Neuronal stem cell (in vitro differentiated cells): ENCODE data around the gene PPP4R2.

Source experiments
- DNase-seq: peaks from one replicate; pipeline ENCODE4 v3.0.0-alpha.2; 2013; ENCODE audit warnings: low spot score
- H2AFZ ChIP-seq: one replicate; pipeline ENCODE4 v1.6.1; 2013; ENCODE audit warnings: mild to moderate bottlenecking, low read length, inconsistent platforms
- H2AK5ac ChIP-seq: 2 replicates; pipeline ENCODE4 v1.6.1; 2013; ENCODE audit warnings: low read depth, mild to moderate bottlenecking, inconsistent platforms, low read length, moderate library complexity, mixed read lengths
- H2BK120ac ChIP-seq: 2 replicates; pipeline ENCODE4 v1.6.1; 2013; ENCODE audit warnings: low read depth, mild to moderate bottlenecking, inconsistent platforms, low read length, moderate library complexity, mixed read lengths
- H2BK12ac ChIP-seq: one replicate; pipeline ENCODE4 v1.6.1; 2013; ENCODE audit warnings: low read length, inconsistent platforms
- H2BK15ac ChIP-seq: 2 replicates; pipeline ENCODE4 v1.6.1; 2013; ENCODE audit warnings: mild to moderate bottlenecking, low read length, inconsistent platforms, mixed read lengths
- H2BK5ac ChIP-seq: one replicate; pipeline ENCODE4 v1.6.1; 2013; ENCODE audit warnings: inconsistent platforms, mild to moderate bottlenecking, low read length, moderate library complexity
- H3K14ac ChIP-seq: one replicate; pipeline ENCODE4 v1.6.1; 2013; ENCODE audit warnings: low read length, inconsistent platforms
- H3K18ac ChIP-seq: 2 replicates; pipeline ENCODE4 v1.6.1; 2013; ENCODE audit warnings: low read length, inconsistent platforms
- H3K23ac ChIP-seq: 2 replicates; pipeline ENCODE4 v1.6.1; 2013; ENCODE audit warnings: low read depth, mild to moderate bottlenecking, mixed read lengths, low read length, inconsistent platforms; ENCODE audit not compliant: poor library complexity
- H3K27ac ChIP-seq: replicated peaks from 3 replicates; pipeline ENCODE4 v1.5.1; 2013; ENCODE audit warnings: low read length, inconsistent platforms
- H3K27me3 ChIP-seq, 3 experiments: 2 replicates each; pipeline ENCODE4 v1.6.1; 2013; ENCODE audit warnings: low read length in 3 of 3, mild to moderate bottlenecking in 2 of 3, inconsistent platforms in 1 of 3, low read depth in 1 of 3, mixed read lengths in 1 of 3, moderate library complexity in 1 of 3; ENCODE audit not compliant: control insufficient read depth in 3 of 3, insufficient read depth in 3 of 3
- H3K36me3 ChIP-seq, 2 donors: replicated peaks in 1 of 2; 2 replicates each; pipeline ENCODE4 v1.6.1; 2013; ENCODE audit warnings: low read length in 2 of 2; ENCODE audit not compliant: control insufficient read depth in 2 of 2, insufficient read depth in 2 of 2
- H3K4ac ChIP-seq: 2 replicates; pipeline ENCODE4 v1.6.1; 2013; ENCODE audit warnings: inconsistent platforms, mild to moderate bottlenecking, low read length, moderate library complexity
- H3K4me1 ChIP-seq, 2 donors: 1 replicate in 1 of 2; 2 replicates in 1 of 2; pipeline ENCODE4 v1.6.1; 2013; ENCODE audit warnings: low read length in 2 of 2, low read depth in 1 of 2; ENCODE audit not compliant: control insufficient read depth in 2 of 2, insufficient read depth in 1 of 2
- H3K4me2 ChIP-seq: one replicate; pipeline ENCODE4 v1.6.1; 2013; ENCODE audit warnings: mild to moderate bottlenecking, low read length, inconsistent platforms; ENCODE audit not compliant: insufficient read depth, poor library complexity, severe bottlenecking
- H3K4me3 ChIP-seq, 2 donors: 2 replicates each; pipeline ENCODE4 v1.5.1; 2013; ENCODE audit warnings: low read length in 2 of 2, mild to moderate bottlenecking in 2 of 2, inconsistent platforms in 1 of 2, moderate library complexity in 1 of 2
- H3K79me1 ChIP-seq: one replicate; pipeline ENCODE4 v1.6.1; 2013; ENCODE audit warnings: low read depth, mild to moderate bottlenecking, inconsistent platforms, low read length, moderate library complexity
- H3K9ac ChIP-seq: one replicate; pipeline ENCODE4 v1.6.1; 2013; ENCODE audit warnings: mild to moderate bottlenecking, low read depth, low read length, inconsistent platforms; ENCODE audit not compliant: poor library complexity
- H3K9me3 ChIP-seq, 2 donors: replicated peaks in 1 of 2; 2 replicates each; pipeline versions ENCODE3 to v1.6.1; 2013; ENCODE audit warnings: low read length in 2 of 2, mild to moderate bottlenecking in 2 of 2, inconsistent platforms in 1 of 2, low read depth in 1 of 2, mixed read lengths in 1 of 2, moderate library complexity in 1 of 2; ENCODE audit not compliant: control insufficient read depth in 2 of 2, insufficient read depth in 1 of 2
- H4K8ac ChIP-seq: one replicate; pipeline ENCODE4 v1.6.1; 2013; ENCODE audit warnings: low read depth, mild to moderate bottlenecking, inconsistent platforms, low read length, moderate library complexity
- H4K91ac ChIP-seq: one replicate; pipeline ENCODE4 v1.6.1; 2013; ENCODE audit warnings: low read length, low read depth, mild to moderate bottlenecking, inconsistent platforms; ENCODE audit not compliant: poor library complexity
- WGBS, 2 donors: extraction: QIAGEN DNeasy Blood & Tissue Kit; methylation state at CpG; one replicate each; pipeline ENCODE4 v1.1.7; 2013; ENCODE audit warnings: missing lambda C conversion rate in 2 of 2, mixed read lengths in 1 of 2; ENCODE audit not compliant: insufficient read length in 2 of 2, insufficient replicate concordance in 1 of 2; ENCODE audit errors: extremely low coverage in 2 of 2; 5-methylcytosine and 5-hydroxymethylcytosine counted together

The PPP4R2 gene

DNA sequence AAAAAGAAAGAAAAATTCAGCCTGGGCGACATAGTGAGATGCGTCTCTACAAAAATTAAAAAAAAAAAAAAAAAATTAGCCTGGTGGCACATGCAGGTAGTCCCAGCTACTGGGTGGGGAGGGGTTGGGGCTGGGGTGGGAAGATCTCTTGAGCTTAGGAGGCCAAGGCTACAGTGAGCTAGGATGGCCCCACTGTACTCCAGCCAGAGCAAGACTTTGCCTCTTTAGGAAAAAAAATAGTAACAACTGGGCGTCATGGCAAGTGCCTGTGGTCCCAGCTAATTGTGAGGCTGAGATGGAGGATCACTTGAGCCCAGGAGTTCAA is 23.9 kb upstream of the PPP4R2 start:
- no peak overlapping the region for H3K14ac ChIP-seq
- WGBS, 2 donors: no CpG with 5 or more reads among the region's 3 CpGs
- peak overlapping the region; percentile 58 for H2BK15ac ChIP-seq
- DNase-seq: no peak
- H2AFZ ChIP-seq: no peak overlapping the region
- H3K18ac ChIP-seq: no peak overlapping the region
- no peak overlapping the region for H3K4ac ChIP-seq
- H2BK120ac ChIP-seq: no peak overlapping the region
- no peaks in the 10 kb centered on the region for H3K79me1 ChIP-seq
- no peak overlapping the region for H2BK5ac ChIP-seq
- H3K23ac ChIP-seq: no peak overlapping the region
- H3K27me3 ChIP-seq: peaks cover 0 to 7% (median 0%) of the 10 kb centered on the region in 3 experiments
- no peak overlapping the region for H2AK5ac ChIP-seq
- H3K4me2 ChIP-seq: no peak overlapping the region
- H3K4me1 ChIP-seq: peaks cover 0 to 5% of the 10 kb centered on the region in 2 donors
- no peak overlapping the region for H3K27ac ChIP-seq
- no peaks in the 10 kb centered on the region for H3K9me3 ChIP-seq
- H3K9ac ChIP-seq: no peak overlapping the region
- no peak overlapping the region for H2BK12ac ChIP-seq
- no peak overlapping the region for H3K4me3 ChIP-seq
- H4K91ac ChIP-seq: no peak overlapping the region
- no peak overlapping the region for H4K8ac ChIP-seq
- H3K36me3 ChIP-seq: no peaks in the 10 kb centered on the region

DNA sequence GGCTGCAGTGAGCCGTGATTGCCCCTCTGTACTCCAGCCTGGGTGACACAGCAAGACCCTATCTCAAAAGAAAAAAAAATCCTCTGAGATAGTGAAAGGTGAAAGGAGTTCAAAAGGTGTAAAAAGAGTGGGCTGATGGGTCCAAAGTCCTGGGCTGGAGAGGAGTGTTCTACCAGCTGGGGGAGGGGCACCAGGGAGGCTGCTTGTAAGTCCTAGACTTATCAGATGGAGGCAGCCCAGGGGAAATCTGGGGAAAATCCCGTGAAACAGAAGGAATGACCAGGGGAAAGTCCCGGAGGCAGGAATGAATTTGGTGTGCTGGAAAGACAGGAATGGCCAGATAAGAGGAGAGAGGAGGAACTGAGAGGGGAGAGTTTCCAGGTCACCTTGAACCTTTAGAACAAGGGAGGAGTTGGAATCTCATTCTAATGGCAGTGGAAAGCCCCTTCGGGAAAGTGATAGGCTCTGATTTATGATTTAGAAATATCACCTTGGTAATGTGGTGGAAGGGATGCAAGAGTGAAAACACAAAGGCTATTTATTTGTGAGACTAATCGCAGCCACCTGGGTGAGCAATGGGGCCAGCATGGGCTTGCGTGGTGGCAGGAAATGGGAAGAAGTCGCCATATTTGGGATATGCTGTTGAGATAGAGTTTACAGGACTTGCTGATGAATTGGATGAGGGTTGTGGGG is 23.4 kb upstream of the PPP4R2 start:
- Histone ChIP-seq H3K27ac (no peak overlapping the region), H3K27me3 (peaks cover 0 to 7% (median 0%) of the 10 kb centered on the region in 3 experiments), H3K18ac (no peak overlapping the region), H3K23ac (no peak overlapping the region), H2BK12ac (no peak overlapping the region), H3K9ac (no peak overlapping the region), H2BK15ac (peak overlapping the region; percentile 58), H4K8ac (no peak overlapping the region), H2AFZ (no peak overlapping the region), H2BK120ac (no peak overlapping the region), H3K4me1 (peaks cover 0 to 5% of the 10 kb centered on the region in 2 donors), H2AK5ac (no peak overlapping the region), H3K79me1 (no peaks in the 10 kb centered on the region), H3K36me3 (no peaks in the 10 kb centered on the region), H4K91ac (no peak overlapping the region), H2BK5ac (no peak overlapping the region), H3K14ac (no peak overlapping the region), H3K4me3 (no peak overlapping the region), H3K4me2 (no peak overlapping the region), H3K4ac (no peak overlapping the region), H3K9me3 (no peaks in the 10 kb centered on the region)
- no CpG with 5 or more reads among the region's 7 CpGs for WGBS, 2 donors
- DNase-seq: no peak

DNA sequence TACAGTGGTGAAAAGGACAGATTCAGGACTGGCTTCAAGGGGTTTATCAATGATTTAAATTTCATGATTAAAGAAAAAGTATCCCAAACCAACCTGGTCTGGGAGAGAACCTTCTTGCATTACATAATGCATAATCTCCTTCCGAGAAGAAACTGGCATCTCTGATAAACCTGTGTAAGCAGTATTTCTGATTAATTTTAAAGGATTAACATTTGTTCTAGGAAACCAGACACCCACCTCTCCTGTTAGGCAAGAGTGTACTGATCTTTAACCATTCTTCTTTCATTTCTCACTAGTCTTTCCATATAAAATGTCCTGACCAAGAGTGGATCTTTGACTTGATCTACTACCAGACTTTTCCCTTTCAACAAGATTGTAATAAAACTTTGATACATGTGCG is 22.8 kb upstream of the PPP4R2 start:
- H3K27ac ChIP-seq: no peak overlapping the region
- no peak overlapping the region for H3K9ac ChIP-seq
- H3K79me1 ChIP-seq: no peaks in the 10 kb centered on the region
- no peak overlapping the region for H4K8ac ChIP-seq
- H2BK120ac ChIP-seq: no peak overlapping the region
- no peak overlapping the region for H2BK5ac ChIP-seq
- H3K36me3 ChIP-seq: no peaks in the 10 kb centered on the region
- no peak overlapping the region for H3K4ac ChIP-seq
- peaks cover 0 to 7% (median 0%) of the 10 kb centered on the region in 3 experiments for H3K27me3 ChIP-seq
- no peak overlapping the region for H2AFZ ChIP-seq
- no CpG with 5 or more reads among the region's 2 CpGs for WGBS, 2 donors
- H3K4me3 ChIP-seq: no peak overlapping the region
- H3K18ac ChIP-seq: no peak overlapping the region
- no peak overlapping the region for H2BK12ac ChIP-seq
- H3K4me2 ChIP-seq: no peak overlapping the region
- H3K9me3 ChIP-seq: no peaks in the 10 kb centered on the region
- no peak overlapping the region for H2BK15ac ChIP-seq
- no peak overlapping the region for H3K23ac ChIP-seq
- H4K91ac ChIP-seq: no peak overlapping the region
- no peak overlapping the region for H2AK5ac ChIP-seq
- H3K14ac ChIP-seq: no peak overlapping the region
- no peak for DNase-seq
- H3K4me1 ChIP-seq: peaks cover 0 to 5% of the 10 kb centered on the region in 2 donors

DNA sequence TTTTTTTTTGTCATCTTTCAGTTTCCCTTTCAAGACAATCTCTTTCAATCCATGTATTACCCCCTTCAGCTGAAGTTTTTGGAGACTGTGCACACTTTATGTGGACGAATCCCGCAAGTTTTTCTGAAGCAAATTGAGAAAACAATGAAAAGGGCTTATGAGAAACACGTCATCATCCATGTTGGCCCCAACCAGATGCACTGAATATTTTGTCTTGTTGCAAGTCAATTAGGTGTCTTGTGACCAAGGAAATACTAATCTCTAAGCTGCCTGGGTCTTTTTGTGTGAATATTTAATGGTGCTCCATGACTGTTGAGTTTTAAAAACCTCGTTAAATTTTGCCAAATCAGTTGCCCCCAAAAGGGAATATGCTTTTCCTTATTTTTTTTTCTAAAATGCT is 21.7 kb upstream of the PPP4R2 start:
- no peak overlapping the region for H3K4ac ChIP-seq
- H2BK12ac ChIP-seq: no peak overlapping the region
- H3K27me3 ChIP-seq: peaks cover 0 to 7% (median 0%) of the 10 kb centered on the region in 3 experiments
- no peaks in the 10 kb centered on the region for H3K79me1 ChIP-seq
- H3K4me1 ChIP-seq: peaks cover 0 to 5% of the 10 kb centered on the region in 2 donors
- H2BK15ac ChIP-seq: no peak overlapping the region
- no peak overlapping the region for H3K9ac ChIP-seq
- no peak overlapping the region for H3K14ac ChIP-seq
- no peak overlapping the region for H4K91ac ChIP-seq
- no peak overlapping the region for H2AK5ac ChIP-seq
- no peak for DNase-seq
- H3K27ac ChIP-seq: no peak overlapping the region
- H3K18ac ChIP-seq: no peak overlapping the region
- H2AFZ ChIP-seq: no peak overlapping the region
- no peak overlapping the region for H3K23ac ChIP-seq
- H3K4me3 ChIP-seq: no peak overlapping the region
- no CpG with 5 or more reads among the region's 4 CpGs for WGBS, 2 donors
- H2BK5ac ChIP-seq: no peak overlapping the region
- no peak overlapping the region for H3K4me2 ChIP-seq
- H3K9me3 ChIP-seq: no peaks in the 10 kb centered on the region
- no peak overlapping the region for H4K8ac ChIP-seq
- no peaks in the 10 kb centered on the region for H3K36me3 ChIP-seq
- H2BK120ac ChIP-seq: no peak overlapping the region
